Hematopoietic multipotent progenitor cell (in vitro differentiated cells): ENCODE data around the gene ANKRD2. TPM values are rescaled to one million over a fixed set of nuclear protein-coding genes. Genes with fewer than 3 reads are reported as not detected.
"Not testable (repeated sequence)": the region's sequence is repeated elsewhere in the genome, so short reads cannot be mapped to it uniquely, and the experiment has no call there.

Source experiments
- DNase-seq, 3 donors: peaks; one replicate each; pipeline ENCODE4 v3.0.0-alpha.2; 2011 to 2015; ENCODE audit warnings: low read depth in 2 of 3, low spot score in 2 of 3
- total RNA-seq: library from RNA; depleted of rRNA; stranded (reverse); fragments of >200 nt; gene quantifications from one replicate; pipeline ENCODE4 v1.2.3, GENCODE V29; 2012

Gene ANKRD2, protein sequence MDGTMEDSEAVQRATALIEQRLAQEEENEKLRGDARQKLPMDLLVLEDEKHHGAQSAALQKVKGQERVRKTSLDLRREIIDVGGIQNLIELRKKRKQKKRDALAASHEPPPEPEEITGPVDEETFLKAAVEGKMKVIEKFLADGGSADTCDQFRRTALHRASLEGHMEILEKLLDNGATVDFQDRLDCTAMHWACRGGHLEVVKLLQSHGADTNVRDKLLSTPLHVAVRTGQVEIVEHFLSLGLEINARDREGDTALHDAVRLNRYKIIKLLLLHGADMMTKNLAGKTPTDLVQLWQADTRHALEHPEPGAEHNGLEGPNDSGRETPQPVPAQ
- not detected for total RNA-seq

DNA sequence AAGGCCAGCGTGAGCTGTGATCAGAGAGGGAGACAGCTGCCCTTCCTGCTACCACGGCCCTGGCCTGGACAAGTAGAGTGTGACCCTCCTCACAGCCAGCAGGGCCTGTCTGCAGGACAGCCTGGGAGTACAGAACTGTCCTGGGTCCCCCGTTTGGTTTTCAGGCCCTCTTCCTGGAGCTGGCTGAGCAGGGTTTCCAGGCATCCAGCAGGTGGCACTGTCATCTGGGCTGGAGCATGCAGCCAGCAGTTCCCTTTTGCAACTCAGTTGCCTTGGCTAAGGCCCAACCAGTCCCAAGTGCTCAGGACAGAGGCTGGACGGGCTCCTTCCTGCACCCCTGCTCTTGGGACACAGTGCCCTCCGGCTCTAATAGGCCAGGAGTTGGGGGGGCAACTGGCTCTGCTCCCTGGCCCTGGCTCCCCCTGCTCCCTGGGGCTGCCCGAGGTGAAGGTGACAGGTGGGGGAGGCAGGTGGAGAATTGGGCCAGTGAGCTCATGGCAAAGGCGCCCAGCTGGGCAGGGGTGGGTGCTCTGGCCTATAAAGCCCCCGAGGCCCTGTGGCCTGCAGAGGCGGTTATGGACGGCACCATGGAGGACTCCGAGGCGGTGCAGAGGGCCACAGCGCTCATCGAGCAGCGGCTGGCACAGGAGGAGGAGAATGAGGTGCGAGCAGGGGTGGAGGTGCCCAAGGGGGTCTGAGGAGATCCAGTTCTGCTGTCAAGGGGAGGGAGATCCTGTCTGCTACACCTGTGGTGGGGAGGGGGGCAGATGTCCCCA lies at the start of gene ANKRD2:
Gene ANKRD2, plus strand, starts transcription at position 566 of the 776 bp plus-strand sequence. Its CDS starts 10 bp downstream, at position 576.
- peak in 2 of 3 donors; percentile 67 to 75 for DNase-seq

GRCh38 chr10:97522937-97523336 lies 49.6 kb upstream of the ANKRD2 start:
- no peak for DNase-seq

DNA sequence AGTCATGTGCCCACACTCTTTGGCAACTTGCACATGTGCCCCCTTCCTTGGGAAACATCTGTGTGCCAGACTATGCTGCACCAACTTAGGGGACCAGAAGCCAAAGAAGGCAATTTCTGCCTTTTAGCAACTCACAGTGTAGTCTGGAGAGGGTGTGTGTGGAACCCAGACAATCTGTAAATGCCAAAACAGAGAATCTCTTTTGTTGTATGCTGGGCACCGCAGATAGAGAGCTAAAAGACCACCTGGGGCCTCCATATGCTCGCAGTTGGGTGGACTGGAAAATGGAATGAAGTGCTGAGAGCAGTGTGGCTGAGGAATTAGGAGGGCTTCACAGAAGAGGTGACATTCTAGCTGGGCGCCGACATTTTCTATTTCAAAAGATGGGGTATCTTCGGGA lies 47.5 kb upstream of the ANKRD2 start:
- no peak for DNase-seq

DNA sequence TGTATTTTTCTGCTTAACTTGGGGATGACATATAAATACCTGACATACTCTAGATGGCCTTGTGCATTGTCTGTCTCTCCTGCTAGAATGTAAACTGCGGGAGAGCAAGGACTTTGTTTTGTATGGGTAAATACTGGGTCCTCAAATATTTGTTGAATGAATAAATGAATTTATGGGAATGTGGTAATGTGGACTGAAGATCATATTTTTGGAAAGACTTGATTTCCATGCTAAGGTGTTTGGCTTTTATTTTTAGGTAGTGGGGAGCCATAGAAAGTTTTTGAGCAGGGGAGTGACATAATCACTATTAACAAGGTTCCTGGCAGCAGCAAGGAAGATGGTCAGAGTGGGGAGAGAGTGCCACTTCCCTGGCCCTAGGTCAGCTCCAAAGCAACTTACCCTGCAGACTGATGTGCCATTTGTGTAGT lies 46.9 kb upstream of the ANKRD2 start:
- no peak for DNase-seq

GRCh38 chr10:97528876-97529275 lies 43.7 kb upstream of the ANKRD2 start:
- not testable (repeated sequence) for DNase-seq

DNA sequence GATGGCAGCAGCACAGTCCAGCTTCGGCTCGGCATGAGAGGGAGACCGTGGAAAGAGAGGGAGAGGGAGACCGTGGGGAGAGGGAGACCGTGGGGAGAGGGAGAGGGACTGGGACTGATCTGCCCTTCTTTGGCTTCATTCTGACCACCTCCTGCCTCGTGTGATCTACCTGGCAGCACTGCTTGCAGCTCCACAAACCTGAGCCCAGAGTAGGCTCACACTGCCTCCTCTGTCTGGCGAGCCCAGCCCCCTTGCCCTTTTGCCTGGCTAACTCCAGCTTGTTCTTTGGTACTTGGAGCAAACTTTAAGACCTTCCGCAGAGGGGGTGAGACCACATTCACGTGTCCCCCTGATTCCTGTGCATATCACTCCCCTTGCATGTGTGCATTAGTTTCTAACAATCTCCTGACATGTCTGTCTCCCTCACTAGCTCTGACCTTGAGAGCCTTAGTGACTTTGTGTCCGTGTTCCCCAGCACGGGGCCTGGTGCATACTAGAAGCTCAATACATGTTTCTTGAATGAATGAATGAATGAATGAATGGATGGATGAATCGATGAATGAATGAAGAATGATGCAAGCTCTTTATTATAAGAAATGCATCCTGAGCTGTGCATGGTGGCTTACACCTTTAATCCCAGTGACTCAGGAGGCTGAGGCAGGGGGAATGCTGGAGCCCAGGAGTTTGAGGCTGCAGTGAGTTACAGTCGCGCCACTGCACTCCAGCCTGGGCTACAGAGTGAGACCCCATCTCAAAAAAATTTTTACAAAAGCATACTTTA lies 42.7 kb upstream of the ANKRD2 start:
- no peak for DNase-seq

DNA sequence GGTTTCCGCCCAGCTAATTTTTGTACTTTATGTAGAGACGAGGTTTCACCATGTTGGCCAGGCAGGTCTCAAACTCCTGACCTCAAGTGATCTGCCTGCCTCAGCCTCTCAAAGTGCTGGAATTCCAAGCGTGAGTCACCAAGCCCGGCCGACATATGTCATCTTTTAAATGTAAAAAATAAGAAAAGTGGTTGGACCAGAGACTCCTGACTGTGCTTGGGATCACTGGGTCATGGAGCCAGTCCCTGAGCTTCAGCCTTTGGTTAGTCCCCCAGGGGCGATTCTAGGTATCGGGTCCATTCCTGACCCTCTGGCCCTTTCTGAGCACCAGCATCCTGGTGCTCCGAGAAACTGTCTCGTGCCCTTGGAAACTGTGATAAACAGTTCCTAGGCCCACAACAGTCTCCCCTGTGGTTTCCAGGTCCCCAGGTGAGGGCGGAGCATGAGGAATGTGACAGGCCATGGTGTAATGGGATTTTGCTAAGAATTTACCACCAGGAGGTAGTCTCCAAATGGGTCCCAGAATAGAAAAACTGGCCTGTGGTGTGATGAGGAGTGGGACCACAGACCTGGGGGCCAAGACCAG lies 41.1 kb upstream of the ANKRD2 start:
- DNase-seq = no peak

DNA sequence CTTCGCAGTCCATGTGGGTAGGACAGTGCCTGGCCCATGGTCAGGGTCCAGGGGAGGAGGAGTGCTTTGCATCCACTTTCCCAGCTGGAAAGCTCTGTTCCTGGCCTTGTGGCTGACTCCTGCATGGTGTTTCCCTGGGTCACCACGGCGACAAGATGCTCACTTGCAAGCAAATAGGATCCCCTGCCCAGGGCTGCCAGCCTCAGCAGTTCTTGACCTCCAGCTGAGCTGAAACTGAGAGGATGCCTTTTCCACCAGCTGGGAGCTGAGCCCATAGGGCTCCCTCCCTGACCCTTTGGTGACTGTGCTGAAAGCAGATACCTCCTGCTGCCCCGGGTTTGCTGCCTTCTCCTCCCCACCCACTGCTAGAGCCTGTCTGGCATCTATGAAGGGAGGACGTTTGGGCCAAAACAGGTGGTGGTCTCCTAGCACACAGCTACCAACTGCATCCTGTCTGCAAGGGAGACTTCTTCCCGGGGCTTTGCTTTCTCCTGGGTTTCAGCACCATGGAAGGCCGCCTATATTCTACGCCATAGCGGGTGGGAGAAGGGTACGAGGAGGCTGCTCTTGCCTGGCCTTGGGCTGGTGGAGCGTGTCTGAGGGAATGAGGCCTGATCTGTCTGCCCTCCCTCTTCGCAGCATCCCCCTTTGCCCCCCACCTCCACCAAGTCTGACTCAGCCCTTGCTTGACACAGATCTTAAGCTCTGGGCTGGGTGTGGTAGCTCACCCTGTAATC lies 39.5 kb upstream of the ANKRD2 start:
- DNase-seq = no peak

GRCh38 chr10:97533888-97534287 lies 38.7 kb upstream of the ANKRD2 start:
- DNase-seq = no peak

GRCh38 chr10:97534746-97535367 lies 37.7 kb upstream of the ANKRD2 start:
- DNase-seq = peak in 2 of 3 donors; percentile 33 to 61

- no peak for DNase-seq
Observed at GRCh38 chr10:97537186-97537869, 35.3 kb upstream of the ANKRD2 start.

GRCh38 chr10:97538411-97538810 lies 34.2 kb upstream of the ANKRD2 start:
- DNase-seq = no peak

- no peak for DNase-seq
Observed at GRCh38 chr10:97538839-97539238, 33.7 kb upstream of the ANKRD2 start.

- DNase-seq = no peak
Observed at GRCh38 chr10:97539523-97540200, 32.9 kb upstream of the ANKRD2 start.

- DNase-seq = no peak
Observed at GRCh38 chr10:97540669-97541500, 31.7 kb upstream of the ANKRD2 start.

DNA sequence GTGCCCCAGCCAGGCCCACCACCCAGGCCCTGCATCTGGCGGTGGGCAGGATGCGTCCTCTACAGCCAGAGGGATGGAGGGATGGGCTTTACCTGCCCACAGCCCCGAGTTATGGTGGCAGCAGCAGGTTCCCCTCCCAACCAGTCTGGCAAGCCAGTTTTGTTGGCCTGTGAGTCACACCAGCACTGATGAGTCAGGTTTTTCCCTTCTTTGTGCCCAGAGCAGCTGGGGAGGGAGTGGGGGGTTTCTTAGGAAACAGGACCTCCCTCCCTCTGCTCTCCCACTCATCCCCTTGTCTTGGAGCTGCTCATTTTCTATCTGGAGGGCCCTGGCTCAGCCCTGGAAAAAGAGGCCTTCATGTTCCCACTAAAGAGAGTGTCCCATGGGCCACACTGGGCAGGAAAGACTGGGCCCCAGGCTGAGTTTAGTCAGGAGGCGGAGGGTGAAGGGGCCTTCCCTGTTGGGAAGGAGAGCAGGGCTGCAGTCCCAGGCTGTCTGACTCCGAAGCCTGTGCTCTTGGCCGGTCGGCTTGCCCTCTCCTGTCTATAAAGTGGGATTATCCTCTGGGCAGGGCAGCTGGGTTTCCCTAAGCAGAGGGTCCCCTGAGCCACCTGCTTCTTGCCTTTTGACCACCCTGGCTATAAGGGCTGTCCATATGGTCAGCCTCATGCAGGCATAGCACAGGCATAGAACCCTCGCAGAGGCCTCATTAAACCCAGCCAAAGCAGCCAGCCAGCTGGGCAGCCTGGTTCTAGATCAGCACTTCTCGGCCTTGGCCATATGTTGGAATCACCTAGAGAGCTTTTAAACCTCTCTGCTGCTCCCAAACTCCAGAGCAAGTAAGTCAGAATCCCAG lies 30.2 kb upstream of the ANKRD2 start:
- DNase-seq = peak in 2 of 3 donors; percentile 40 to 81
